Stimulated activated CD8-positive, alpha-beta memory T cell treated with anti-CD3 and anti-CD28 coated beads, Interleukin-7, amount 100 ng/mL, for 4 hours (primary cell): ENCODE measurements around the gene LCN9.

Source experiments
- DNase-seq, 2 donors: peaks; one replicate each; pipeline ENCODE4 v3.0.0-alpha.2; 2020; ENCODE audit warnings: low read depth in 2 of 2

LCN9 gene

GRCh38 chr9:135698767-135699166 is 35.7 kb downstream of the LCN9 start:
- DNase-seq = no peak

- DNase-seq = no peak
Observed at GRCh38 chr9:135699440-135699839, 36.3 kb downstream of the LCN9 start, which contains the start of gene SOHLH1. Gene SOHLH1, minus strand, starts transcription at chr9:135699481. Its CDS starts 14 bp downstream, at chr9:135699467.

GRCh38 chr9:135700525-135700924 is 37.4 kb downstream of the LCN9 start:
- DNase-seq = no peak

- peak; percentile 4 to 36 for DNase-seq
Observed at GRCh38 chr9:135701067-135701958, 38.2 kb downstream of the LCN9 start.

GRCh38 chr9:135701959-135702721 is 39.0 kb downstream of the LCN9 start, which contains the start of gene KCNT1:
Gene KCNT1, plus strand, starts transcription at chr9:135702185. Its CDS starts 74 bp downstream, at chr9:135702259.
- DNase-seq = peak in 1 of 2 donors; percentile 15

- DNase-seq = no peak
Observed at GRCh38 chr9:135703726-135704125, 40.6 kb downstream of the LCN9 start.

- no peak for DNase-seq
Observed at GRCh38 chr9:135704483-135704882, 41.4 kb downstream of the LCN9 start.

GRCh38 chr9:135705376-135705775 is 42.3 kb downstream of the LCN9 start:
- no peak for DNase-seq

GRCh38 chr9:135706288-135706687 is 43.2 kb downstream of the LCN9 start:
- no peak for DNase-seq

GRCh38 chr9:135707252-135708138 is 44.4 kb downstream of the LCN9 start:
- DNase-seq = no peak

GRCh38 chr9:135708164-135708563 is 45.1 kb downstream of the LCN9 start:
- DNase-seq = no peak

- no peak for DNase-seq
Observed at GRCh38 chr9:135711391-135711790, 48.3 kb downstream of the LCN9 start.

GRCh38 chr9:135711881-135712280 is 48.8 kb downstream of the LCN9 start:
- no peak for DNase-seq

GRCh38 chr9:135712613-135713295 is 49.6 kb downstream of the LCN9 start:
- no peak for DNase-seq

- no peak for DNase-seq
Observed at GRCh38 chr9:135714242-135715055, 51.3 kb downstream of the LCN9 start.

GRCh38 chr9:135715056-135715595 is 52.0 kb downstream of the LCN9 start:
- no peak for DNase-seq

GRCh38 chr9:135716045-135716444 is 52.9 kb downstream of the LCN9 start:
- DNase-seq = no peak
